GM03348 (cell line): ENCODE results near the gene TNNI3K.
A peak's percentile ranks its signal among the peaks of the same experiment; 100 is the strongest.

Experiments used
- DNase-seq: peaks from one replicate; pipeline ENCODE4 v3.0.0; 2012; ENCODE audit warnings: low spot score

Gene TNNI3K

GRCh38 chr1:74504125-74504932 lies 269.1 kb downstream of the TNNI3K start:
- peak; percentile 39 for DNase-seq

GRCh38 chr1:74504933-74505512 lies 269.8 kb downstream of the TNNI3K start:
- DNase-seq = no peak

DNA sequence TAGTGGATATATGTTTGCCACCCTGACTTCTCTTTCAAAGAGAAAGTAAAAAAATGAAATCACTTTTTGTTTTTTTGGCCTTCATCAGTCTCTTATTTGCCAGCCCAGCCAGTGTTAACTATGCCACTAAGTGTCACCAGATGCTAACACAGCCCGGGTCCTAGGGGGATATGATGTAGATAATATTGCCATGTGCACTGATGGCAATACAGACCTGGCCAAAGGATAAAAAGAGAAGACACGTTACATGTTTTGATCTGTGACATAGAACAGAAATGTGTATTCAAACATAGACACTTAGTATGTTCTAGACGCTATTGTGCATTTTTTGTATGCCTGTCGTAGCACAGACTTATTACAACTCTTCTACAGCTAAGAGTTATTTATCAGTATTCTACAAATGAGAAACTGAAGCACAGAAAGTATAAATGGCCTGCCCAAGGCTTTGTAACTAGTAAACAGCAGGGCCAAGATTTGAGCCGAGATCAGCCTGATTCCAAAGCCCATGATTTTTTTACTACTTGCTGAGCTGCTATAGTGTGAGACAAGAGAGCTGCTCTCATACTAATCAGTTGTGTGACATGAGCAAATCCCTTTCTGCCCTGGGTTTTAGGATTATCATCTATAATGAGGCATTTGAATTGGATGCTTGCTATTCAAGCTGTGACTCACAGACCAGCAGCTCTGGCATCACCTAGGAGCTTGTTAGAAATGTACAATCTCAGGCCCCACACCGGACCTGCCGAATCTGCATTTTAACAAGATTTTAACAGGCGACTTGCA lies 270.9 kb downstream of the TNNI3K start:
- DNase-seq = no peak

DNA sequence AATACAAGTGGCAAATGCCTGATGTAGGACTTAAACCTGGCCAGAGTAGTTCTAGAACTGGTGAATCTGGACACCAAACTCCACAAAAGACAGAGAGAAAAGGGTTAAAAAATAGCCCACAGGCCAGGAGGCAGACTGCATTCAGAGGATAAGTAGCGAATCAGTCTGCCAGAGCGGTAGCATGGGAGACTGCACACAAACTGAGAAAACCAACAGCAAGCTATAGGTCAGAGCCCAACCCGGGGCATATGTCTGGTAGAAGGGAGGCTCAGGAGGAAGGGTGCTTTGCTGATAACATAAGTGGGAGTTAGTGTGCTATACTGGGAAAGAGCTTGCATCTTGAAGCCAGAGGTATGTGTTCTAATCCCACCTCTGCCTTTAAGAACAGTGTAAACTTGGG lies 273.3 kb downstream of the TNNI3K start:
- DNase-seq = no peak

DNA sequence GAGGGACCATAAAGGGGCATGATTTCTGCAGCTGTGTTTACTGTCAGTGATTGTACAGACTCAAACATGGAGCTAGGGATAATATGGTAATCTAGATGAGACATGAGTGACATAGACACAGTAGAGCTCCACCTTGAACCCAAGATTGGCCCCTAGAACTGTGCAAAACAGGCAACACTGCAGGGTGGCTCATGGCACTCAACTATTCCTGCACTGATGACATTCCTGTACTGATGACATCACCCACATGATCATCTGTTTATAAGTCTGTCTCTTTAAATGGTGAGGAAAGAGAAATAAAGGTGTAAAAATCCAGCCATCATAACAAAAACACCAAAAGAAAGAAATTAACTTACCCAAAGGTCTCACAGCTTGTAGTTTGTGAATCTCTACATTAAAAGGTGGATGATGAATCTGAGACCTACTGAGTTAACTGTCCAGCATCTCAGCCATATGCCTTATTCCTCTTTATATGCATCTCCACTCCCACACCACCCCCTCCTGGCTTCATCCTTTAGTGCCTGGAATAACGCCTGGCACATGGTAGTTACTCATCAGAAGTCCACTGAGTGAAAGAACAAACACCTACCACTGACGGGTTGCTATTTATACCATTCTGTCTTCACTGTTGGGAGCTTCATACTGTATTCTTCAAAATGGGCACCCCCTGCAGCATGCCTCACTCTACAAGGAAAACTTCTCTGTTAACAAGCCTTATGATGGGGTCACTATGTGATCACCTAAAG lies 277.2 kb downstream of the TNNI3K start, which contains the start of gene LRRC53:
LRRC53 (minus strand) TSS at position 442 of the 746 bp plus-strand sequence. CDS start 29,262 bp downstream, outside the sequence.
- no peak for DNase-seq

GRCh38 chr1:74513411-74514300 lies 278.5 kb downstream of the TNNI3K start:
- DNase-seq = peak; percentile 6

GRCh38 chr1:74517599-74518051 lies 282.4 kb downstream of the TNNI3K start:
- no peak for DNase-seq

DNA sequence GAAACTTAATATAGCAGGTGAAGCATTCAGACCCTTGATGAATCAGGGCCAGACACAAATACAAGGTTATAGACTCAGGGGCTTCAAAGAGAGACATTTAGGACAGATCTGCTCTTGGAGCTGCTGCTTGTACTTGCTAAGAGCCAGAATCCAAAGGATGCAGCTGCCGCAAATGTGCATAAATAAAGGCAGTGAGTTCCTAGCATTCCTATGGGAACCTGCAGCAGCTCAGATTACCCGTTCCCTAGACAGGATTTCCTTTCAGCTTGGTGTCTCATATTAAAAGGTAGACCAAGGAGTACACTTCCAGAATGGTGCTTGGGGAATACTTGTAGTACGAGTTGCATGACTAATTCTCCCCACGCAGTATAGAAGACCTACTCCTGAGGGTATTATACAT lies 287.0 kb downstream of the TNNI3K start:
- no peak for DNase-seq

DNA sequence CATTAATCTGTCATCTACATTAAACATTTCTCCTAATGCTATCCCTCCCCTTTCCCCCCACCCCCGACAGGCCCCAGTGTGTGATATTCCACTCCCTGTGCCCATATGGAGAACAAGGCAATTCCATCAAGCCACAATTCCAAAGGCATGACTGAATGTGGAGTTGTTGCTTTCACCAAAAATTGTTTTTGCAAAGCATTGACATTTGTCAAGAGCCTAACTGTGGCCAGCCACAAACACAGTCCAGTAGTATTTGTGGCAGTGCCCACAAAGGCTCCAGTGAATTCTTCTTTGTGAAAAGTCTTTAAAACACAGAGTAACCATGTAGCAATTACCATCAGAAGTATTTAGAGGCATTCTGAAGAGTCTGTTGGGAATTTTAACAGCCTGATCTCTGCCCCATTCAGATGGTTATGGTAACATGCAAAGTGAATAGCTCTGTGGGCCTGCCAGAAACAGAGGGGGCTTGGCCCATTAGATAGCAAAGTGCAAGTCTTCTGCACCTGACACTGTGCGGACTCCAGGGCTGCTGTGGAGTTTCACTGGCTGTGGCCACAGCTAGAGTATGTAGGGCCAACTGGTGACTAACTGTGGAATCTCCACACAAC lies 288.8 kb downstream of the TNNI3K start:
- no peak for DNase-seq

- DNase-seq = no peak
These were observed 291.5 kb downstream of the TNNI3K start for GRCh38 chr1:74526708-74527107.

DNA sequence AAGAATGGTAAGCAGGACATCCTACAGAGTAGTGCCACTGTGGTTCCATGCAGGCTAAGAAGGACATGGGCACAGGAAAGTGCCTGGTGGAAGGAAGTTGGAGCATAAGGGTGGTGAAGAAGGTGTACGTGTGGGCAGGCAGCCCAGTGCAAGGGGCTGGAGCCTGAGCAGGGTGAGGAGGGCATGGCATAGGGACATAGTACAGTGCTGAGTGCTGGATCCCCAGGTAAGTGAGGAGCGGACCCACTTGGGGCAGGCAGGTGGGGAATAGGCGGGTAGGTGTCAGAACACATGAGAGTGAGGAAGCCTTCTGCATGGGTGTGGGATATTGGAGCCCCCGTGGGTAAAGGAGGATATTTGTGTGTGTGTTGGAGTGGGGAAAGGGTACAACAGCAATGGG lies 292.9 kb downstream of the TNNI3K start:
- no peak for DNase-seq

- DNase-seq = no peak
These were observed 295.7 kb downstream of the TNNI3K start for GRCh38 chr1:74530892-74531291.

GRCh38 chr1:74531796-74532195 lies 296.6 kb downstream of the TNNI3K start:
- no peak for DNase-seq

GRCh38 chr1:74534241-74534640 lies 299.1 kb downstream of the TNNI3K start:
- peak; percentile 47 for DNase-seq

DNA sequence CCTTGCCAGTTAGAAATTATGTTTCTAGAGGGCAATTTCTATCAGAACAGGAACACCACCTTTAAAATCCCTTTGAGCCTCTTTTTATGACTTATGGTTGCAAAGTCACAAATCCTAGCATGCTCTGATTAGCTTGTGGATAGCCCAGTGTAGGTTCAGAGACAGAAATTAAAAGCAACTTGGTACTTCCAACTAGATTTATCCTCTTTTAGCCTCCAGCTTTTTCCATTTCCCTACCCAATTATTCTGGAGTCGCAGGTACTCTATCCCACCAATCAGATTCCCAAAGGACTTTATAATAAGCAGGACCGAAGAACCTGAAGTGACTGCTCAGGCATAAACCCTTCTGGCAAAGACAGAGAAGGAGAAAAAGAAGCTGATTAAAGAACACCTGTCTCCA lies 310.6 kb downstream of the TNNI3K start:
- DNase-seq = no peak

DNA sequence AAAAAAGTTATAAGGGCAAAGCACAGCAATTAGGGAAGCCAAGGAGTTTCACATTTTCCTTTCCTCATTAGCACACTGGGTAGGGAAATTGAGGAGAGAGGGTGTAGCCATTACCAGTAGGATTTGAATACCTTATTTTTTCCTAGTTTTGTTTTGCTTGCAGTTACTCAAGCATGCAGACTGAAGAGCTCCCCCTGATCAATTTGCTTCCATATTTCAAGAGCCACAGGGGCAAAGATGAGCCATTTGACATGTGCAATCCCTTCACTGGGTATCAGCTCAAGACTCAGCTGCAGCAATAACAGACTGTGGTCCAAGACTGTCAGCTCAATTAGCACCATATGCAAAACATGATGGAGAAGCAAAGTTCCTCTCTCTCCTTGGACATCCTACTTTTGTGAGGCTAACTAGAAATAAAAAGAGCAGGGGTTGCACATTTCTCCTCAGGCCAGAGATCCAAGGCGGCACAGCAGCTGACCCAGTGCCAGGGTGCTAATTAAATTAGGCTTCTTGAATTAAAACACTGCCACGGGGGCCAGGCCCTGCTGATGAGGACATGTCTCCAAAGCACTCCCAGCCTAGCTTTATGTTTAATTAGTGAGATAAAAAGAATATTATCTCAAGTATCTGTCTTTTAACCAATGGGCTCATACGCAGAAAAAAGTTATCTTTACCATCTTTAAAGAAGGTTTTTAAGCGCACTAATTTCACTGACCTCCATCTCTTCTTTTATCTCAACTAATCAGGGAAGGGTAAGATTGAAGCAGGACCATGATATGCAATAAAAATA lies 314.0 kb downstream of the TNNI3K start:
- DNase-seq = no peak

- no peak for DNase-seq
These were observed 314.7 kb downstream of the TNNI3K start for GRCh38 chr1:74549932-74550331.

- DNase-seq = no peak
These were observed 335.8 kb downstream of the TNNI3K start for GRCh38 chr1:74570797-74571492.

DNA sequence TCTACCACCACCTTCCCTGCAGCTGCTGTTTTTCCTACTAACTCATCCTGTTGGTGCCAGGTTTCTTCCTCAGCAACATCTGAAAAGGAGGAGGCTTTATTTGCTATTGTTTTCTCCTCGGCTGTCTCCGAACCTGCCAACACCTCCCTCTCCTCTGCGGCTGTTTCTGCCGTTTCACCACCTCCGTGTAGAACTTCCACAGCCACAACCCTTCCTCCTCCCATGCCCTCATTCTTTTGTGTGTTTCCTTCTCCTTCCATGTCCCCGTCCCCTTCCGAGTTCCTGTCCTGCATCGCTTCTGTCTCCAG lies 336.3 kb downstream of the TNNI3K start:
- no peak for DNase-seq
